Esophagus muscularis mucosa (tissue), 4 donors: ENCODE measurements around the gene L1CAM. TPM values are rescaled to one million over a fixed set of nuclear protein-coding genes. Genes with fewer than 3 reads are reported as not detected.

ENCODE experiments used
- DNase-seq: peaks from one replicate; pipeline ENCODE4 v3.0.0-alpha.2; 2017; ENCODE audit errors: extremely low spot score
- H3K27ac ChIP-seq, 4 donors: fragments of 200-600 bp; sonication (generic); replicated peaks in 1 of 4; 1 replicate in 3 of 4; 2 replicates in 1 of 4; pipeline ENCODE4 v1.5.1; 2016 to 2019; ENCODE audit warnings: mild to moderate bottlenecking in 1 of 4
- H3K27me3 ChIP-seq, 4 donors: fragments of 200-600 bp; sonication (generic); one replicate each; pipeline versions ENCODE4 v1.5.1 to v1.6.0; 2016 to 2019
- H3K36me3 ChIP-seq, 4 donors: fragments of 200-600 bp; sonication (generic); one replicate each; pipeline ENCODE4 v1.5.1; 2016 to 2019
- H3K4me1 ChIP-seq, 4 donors: fragments of 200-600 bp; sonication (generic); one replicate each; pipeline ENCODE4 v1.5.1; 2016 to 2019
- H3K4me3 ChIP-seq, 4 donors: fragments of 200-600 bp; sonication (generic); 1 replicate in 2 of 4; 2 replicates in 2 of 4; pipeline ENCODE4 v1.5.1; 2016 to 2019; ENCODE audit warnings: mild to moderate bottlenecking in 4 of 4, moderate library complexity in 1 of 4
- H3K9me3 ChIP-seq, 4 donors: fragments of 200-600 bp; sonication (generic); 1 replicate in 3 of 4; 2 replicates in 1 of 4; pipeline ENCODE4 v1.5.1; 2016 to 2019
- CTCF ChIP-seq, 3 experiments: fragments of 200-600 bp in 2 of 3; fragments of 450-650 bp in 1 of 3; sonication (generic) in 2 of 3; IDR thresholded peaks; one replicate each; pipeline ENCODE4 v1.5.1; 2017 to 2019; ENCODE audit warnings: antibody characterized with exemption in 3 of 3, mild to moderate bottlenecking in 2 of 3, moderate library complexity in 1 of 3
- EP300 ChIP-seq: sonication (generic); formaldehyde crosslinking; IDR thresholded peaks from one replicate; pipeline ENCODE4 v1.6.1; 2017; ENCODE audit warnings: antibody characterized with exemption
- POLR2A ChIP-seq: fragments of 450-650 bp; IDR thresholded peaks from one replicate; pipeline ENCODE4 v1.6.1; 2017; ENCODE audit warnings: antibody characterized with exemption, moderate library complexity, mild to moderate bottlenecking, low read depth
- POLR2AphosphoS5 ChIP-seq, 2 donors: sonication (generic); formaldehyde crosslinking; IDR thresholded peaks; one replicate each; pipeline ENCODE4 v1.6.1; 2017; ENCODE audit warnings: antibody characterized with exemption in 2 of 2
- WGBS: methylation state at CpG from one replicate; pipeline ENCODE4 v1.1.5; 2018; 5-methylcytosine and 5-hydroxymethylcytosine counted together
- intact Hi-C: fragments of 100-400 bp; cut with DNase I; formaldehyde crosslinking; loops from one replicate; pipeline ENCODE4 v1.15.1; 2023
- total RNA-seq, 4 donors: library from RNA; depleted of rRNA; stranded (reverse); fragments of >200 nt; gene quantifications; one replicate each; pipeline versions ENCODE4 v1.1.0 to v1.2.1, GENCODE V29; 2016

Gene L1CAM
- total RNA-seq, 4 donors from 2014 or later = 22.4 to 47.9 (median 30.0) TPM

DNA sequence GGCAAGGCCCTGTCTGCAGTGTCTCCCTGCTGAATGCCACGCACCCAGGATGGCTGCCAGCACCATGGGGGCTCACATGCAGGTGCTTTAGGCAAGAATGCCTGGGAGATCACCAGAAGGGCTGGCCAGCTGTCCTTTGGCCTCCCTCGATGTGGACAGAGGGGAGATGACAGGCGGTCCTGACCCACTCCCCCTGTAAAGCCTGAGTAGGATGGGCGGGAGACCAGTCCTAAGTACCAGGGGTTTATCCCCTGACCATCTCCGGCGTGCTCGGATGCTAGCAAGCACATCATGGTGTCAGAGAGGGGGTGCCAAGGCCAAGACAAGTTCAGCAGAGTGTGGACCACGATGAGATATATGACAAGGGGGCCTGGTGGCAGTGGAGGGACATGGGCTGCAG is 60.9 kb downstream of the L1CAM start:
- TF ChIP-seq POLR2AphosphoS5 (IDR thresholded peaks at IDR 0.05) (no peak), EP300 (no peak), CTCF (IDR thresholded peaks at IDR 0.05) (no peak), POLR2A (no peak)
- H3K9me3 ChIP-seq = no peaks in the 10 kb centered on the region
- 77% methylated on average over 7 of the region's 8 CpGs for WGBS
- DNase-seq = no peak
- H3K27ac ChIP-seq = no peak overlapping the region
- H3K4me1 ChIP-seq = peaks cover 8 to 25% (median 20%) of the 10 kb centered on the region in 4 donors
- H3K27me3 ChIP-seq = peaks cover 0 to 5% (median 0%) of the 10 kb centered on the region in 4 donors
- no peak overlapping the region for H3K4me3 ChIP-seq
- no peaks in the 10 kb centered on the region for H3K36me3 ChIP-seq
- intact Hi-C loops = no loop called here

DNA sequence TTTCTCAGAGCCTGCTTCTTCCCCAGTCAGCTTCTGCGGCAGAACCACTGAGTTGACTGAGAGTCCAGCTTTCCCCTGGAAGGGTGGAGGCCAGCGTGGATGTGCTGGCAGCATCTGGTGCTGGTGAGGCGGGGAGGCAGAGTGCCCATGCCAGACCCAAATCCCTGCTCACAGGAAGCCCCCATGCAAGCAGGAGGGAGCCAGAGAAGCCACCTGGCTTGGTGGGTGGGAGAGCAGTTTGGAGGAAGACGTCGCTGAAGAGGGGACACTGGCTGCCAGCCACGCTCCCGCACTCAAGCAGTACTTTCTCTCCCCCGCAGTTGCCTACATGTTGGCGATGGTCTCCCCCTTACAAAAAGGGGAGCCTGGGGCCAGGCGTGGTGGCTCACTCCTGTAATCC is 61.6 kb downstream of the L1CAM start:
- no peak for DNase-seq
- Histone ChIP-seq H3K9me3 (no peaks in the 10 kb centered on the region), H3K27me3 (no peaks in the 10 kb centered on the region), H3K4me1 (peaks cover 1 to 23% (median 18%) of the 10 kb centered on the region in 4 donors), H3K27ac (no peak overlapping the region), H3K36me3 (no peaks in the 10 kb centered on the region), H3K4me3 (no peak overlapping the region)
- WGBS = 84% methylated on average over 8 of the region's 10 CpGs
- TF ChIP-seq POLR2A (no peak), EP300 (no peak), POLR2AphosphoS5 (IDR thresholded peaks at IDR 0.05) (no peak), CTCF (IDR thresholded peaks at IDR 0.05) (no peak)
- intact Hi-C loops = no loop called here

DNA sequence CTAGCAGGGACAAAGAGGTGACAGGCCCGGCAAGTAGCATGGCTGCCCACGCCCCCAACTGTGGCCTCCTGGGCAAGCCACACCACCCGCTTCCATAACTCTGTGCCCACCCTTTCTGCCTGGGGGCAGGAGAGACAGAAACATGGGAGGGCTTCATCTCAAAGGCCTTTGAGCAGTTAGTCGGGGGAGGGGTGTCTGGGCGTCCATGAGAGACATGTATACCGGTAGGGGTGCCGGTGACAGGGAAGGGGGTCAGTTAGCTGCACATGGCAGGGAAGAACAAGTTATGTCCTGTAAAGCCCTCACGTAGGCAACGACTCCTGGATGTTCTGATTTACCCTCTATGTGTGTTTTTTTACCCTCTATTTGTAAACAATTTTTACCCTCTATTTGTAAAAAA is 64.9 kb downstream of the L1CAM start:
- TF ChIP-seq CTCF (IDR thresholded peaks at IDR 0.05) (no peak), EP300 (no peak), POLR2A (no peak), POLR2AphosphoS5 (IDR thresholded peaks at IDR 0.05) (no peak)
- DNase-seq = no peak
- H3K4me1 ChIP-seq = peaks cover 0 to 17% (median 14%) of the 10 kb centered on the region in 4 donors
- no peak overlapping the region for H3K4me3 ChIP-seq
- H3K27me3 ChIP-seq = no peaks in the 10 kb centered on the region
- WGBS = 87% methylated on average over 9 of the region's 9 CpGs
- no peaks in the 10 kb centered on the region for H3K36me3 ChIP-seq
- H3K27ac ChIP-seq = no peak overlapping the region
- no peaks in the 10 kb centered on the region for H3K9me3 ChIP-seq
- intact Hi-C loops = no loop called here

- WGBS = 87% methylated on average over 7 of the region's 7 CpGs
- Histone ChIP-seq H3K4me1 (peaks cover 0 to 17% (median 14%) of the 10 kb centered on the region in 4 donors), H3K36me3 (no peaks in the 10 kb centered on the region), H3K9me3 (no peaks in the 10 kb centered on the region), H3K4me3 (no peak overlapping the region), H3K27me3 (no peaks in the 10 kb centered on the region), H3K27ac (no peak overlapping the region)
- no peak for DNase-seq
- intact Hi-C loops = no loop called here
- TF ChIP-seq POLR2A (no peak), EP300 (no peak), POLR2AphosphoS5 (IDR thresholded peaks at IDR 0.05) (no peak), CTCF (IDR thresholded peaks at IDR 0.05) (no peak)
Observed at GRCh38 chrX:153820601-153821000, 65.4 kb downstream of the L1CAM start.

- TF ChIP-seq EP300 (no peak), POLR2A (no peak), POLR2AphosphoS5 (IDR thresholded peaks at IDR 0.05) (no peak), CTCF (IDR thresholded peaks at IDR 0.05) (no peak)
- no peak for DNase-seq
- Histone ChIP-seq H3K4me3 (peak overlapping the region; percentile 51 to 59 (median 54)), H3K4me1 (peaks cover 0 to 17% (median 14%) of the 10 kb centered on the region in 4 donors), H3K36me3 (no peaks in the 10 kb centered on the region), H3K27me3 (no peaks in the 10 kb centered on the region), H3K9me3 (no peaks in the 10 kb centered on the region), H3K27ac (peak overlapping the region in 1 of 4 donors; percentile 33)
- 68% methylated on average over 7 of the region's 23 CpGs for WGBS
- intact Hi-C loops = no loop called here
Observed at GRCh38 chrX:153819384-153820040, 66.5 kb downstream of the L1CAM start.
